H9 (cell line): ENCODE measurements around the gene NAPEPLD. TPM values are rescaled to one million over a fixed set of nuclear protein-coding genes. Genes with fewer than 3 reads are reported as not detected.

Experiments used
- DNase-seq: peaks from one replicate; pipeline ENCODE4 v3.0.0-alpha.2; 2017
- H2AFZ ChIP-seq: one replicate; pipeline ENCODE4 v1.6.1; 2013; ENCODE audit warnings: mild to moderate bottlenecking, low read length, control low read depth, moderate library complexity
- H2AK5ac ChIP-seq: 2 replicates; pipeline ENCODE4 v1.6.1; 2013; ENCODE audit warnings: low read length, control low read depth, mixed read lengths; ENCODE audit not compliant: insufficient read length
- H2BK120ac ChIP-seq: one replicate; pipeline ENCODE4 v1.6.1; 2013; ENCODE audit warnings: low read depth, mild to moderate bottlenecking, low read length, control low read depth, inconsistent platforms; ENCODE audit not compliant: poor library complexity, severe bottlenecking
- H2BK12ac ChIP-seq: 2 replicates; pipeline ENCODE4 v1.6.1; 2013; ENCODE audit warnings: low read length, control low read depth, mixed read lengths, low read depth; ENCODE audit not compliant: insufficient read length
- H2BK15ac ChIP-seq: 2 replicates; pipeline ENCODE4 v1.6.1; 2013; ENCODE audit warnings: low read depth, low read length, control low read depth
- H2BK20ac ChIP-seq: one replicate; pipeline ENCODE4 v1.6.1; 2013; ENCODE audit warnings: low read depth, mild to moderate bottlenecking, low read length, control low read depth, inconsistent platforms; ENCODE audit not compliant: poor library complexity, severe bottlenecking
- H2BK5ac ChIP-seq: 2 replicates; pipeline ENCODE4 v1.6.1; 2013; ENCODE audit warnings: low read length, control low read depth, mixed read lengths; ENCODE audit not compliant: insufficient read length
- H3K14ac ChIP-seq: 2 replicates; pipeline ENCODE4 v1.6.1; 2013; ENCODE audit warnings: low read length, control low read depth; ENCODE audit not compliant: insufficient read depth
- H3K18ac ChIP-seq: 2 replicates; pipeline ENCODE4 v1.6.1; 2013; ENCODE audit warnings: low read depth, mild to moderate bottlenecking, mixed read lengths, low read length, control low read depth; ENCODE audit not compliant: insufficient read length
- H3K23ac ChIP-seq: 2 replicates; pipeline ENCODE4 v1.6.1; 2013; ENCODE audit warnings: low read length, control low read depth, mixed read lengths, low read depth; ENCODE audit not compliant: insufficient read length
- H3K23me2 ChIP-seq: 2 replicates; pipeline ENCODE4 v1.6.1; 2013; ENCODE audit warnings: low read depth, mild to moderate bottlenecking, mixed read lengths, low read length, control low read depth; ENCODE audit not compliant: insufficient read length, poor library complexity, severe bottlenecking
- H3K27ac ChIP-seq: 2 replicates; pipeline ENCODE4 v1.5.1; 2013; ENCODE audit warnings: low read length, control low read depth, mixed read lengths, low read depth; ENCODE audit not compliant: insufficient read length
- H3K27me3 ChIP-seq: 2 replicates; pipeline ENCODE4 v1.6.1; 2013; ENCODE audit warnings: low read length, control low read depth, inconsistent platforms; ENCODE audit not compliant: insufficient read depth
- H3K4ac ChIP-seq: 2 replicates; pipeline ENCODE4 v1.6.1; 2013; ENCODE audit warnings: low read depth, mild to moderate bottlenecking, control low read depth, inconsistent platforms, low read length, moderate library complexity
- H3K4me1 ChIP-seq: 2 replicates; pipeline ENCODE4 v1.6.1; 2013; ENCODE audit warnings: low read length, control low read depth, inconsistent platforms; ENCODE audit not compliant: insufficient read depth
- H3K4me2 ChIP-seq: 2 replicates; pipeline ENCODE4 v1.6.1; 2013; ENCODE audit warnings: low read length, control low read depth, mixed read lengths; ENCODE audit not compliant: insufficient read length, insufficient read depth
- H3K56ac ChIP-seq: 2 replicates; pipeline ENCODE4 v1.6.1; 2013; ENCODE audit warnings: low read depth, mild to moderate bottlenecking, mixed read lengths, low read length, control low read depth; ENCODE audit not compliant: insufficient read length
- H3K79me1 ChIP-seq: 2 replicates; pipeline ENCODE4 v1.6.1; 2013; ENCODE audit warnings: low read depth, mild to moderate bottlenecking, moderate library complexity, low read length, control low read depth, inconsistent platforms; ENCODE audit not compliant: insufficient read depth, poor library complexity, severe bottlenecking
- H3K79me2 ChIP-seq: 2 replicates; pipeline ENCODE4 v1.6.1; 2013; ENCODE audit warnings: low read length, control low read depth, inconsistent platforms; ENCODE audit not compliant: insufficient read depth
- H3K9ac ChIP-seq: 2 replicates; pipeline ENCODE4 v1.6.1; 2013; ENCODE audit warnings: low read length, control low read depth, mixed read lengths; ENCODE audit not compliant: insufficient read length; ENCODE audit errors: extremely low read depth
- H3K9me3 ChIP-seq: one replicate; pipeline ENCODE4 v1.6.1; 2013; ENCODE audit warnings: low read depth, low read length, inconsistent platforms; ENCODE audit not compliant: control insufficient read depth
- H3T11ph ChIP-seq: one replicate; pipeline ENCODE4 v1.6.1; 2013; ENCODE audit warnings: mild to moderate bottlenecking, low read length, control low read depth, inconsistent platforms
- H4K20me1 ChIP-seq: one replicate; pipeline ENCODE4 v1.6.1; 2013; ENCODE audit not compliant: control insufficient read depth, insufficient read length, insufficient read depth
- H4K5ac ChIP-seq: 2 replicates; pipeline ENCODE4 v1.6.1; 2013; ENCODE audit warnings: low read depth, mild to moderate bottlenecking, mixed read lengths, low read length, control low read depth; ENCODE audit not compliant: insufficient read length
- H4K8ac ChIP-seq: replicated peaks from 2 replicates; pipeline ENCODE4 v1.6.1; 2013; ENCODE audit warnings: low read length, control low read depth, mixed read lengths, low read depth; ENCODE audit not compliant: insufficient read length
- H4K91ac ChIP-seq: 2 replicates; pipeline ENCODE4 v1.6.1; 2013; ENCODE audit warnings: low read depth, mild to moderate bottlenecking, moderate library complexity, mixed read lengths, low read length, control low read depth; ENCODE audit not compliant: insufficient read length
- H3K27ac Mint-ChIP-seq, 3 experiments: 2 replicates in 2 of 3; 3 replicates in 1 of 3; pipeline ENCODE4 v1.8.0; 2020 to 2021; ENCODE audit warnings: mixed read lengths in 3 of 3, mild to moderate bottlenecking in 1 of 3, moderate library complexity in 1 of 3
- H3K27me3 Mint-ChIP-seq: 2 replicates; pipeline ENCODE4 v1.8.0; 2021; ENCODE audit warnings: low read depth, mild to moderate bottlenecking, moderate library complexity, mixed read lengths
- H3K36me3 Mint-ChIP-seq, 3 experiments: 2 replicates in 2 of 3; 3 replicates in 1 of 3; pipeline ENCODE4 v1.8.0; 2020 to 2021; ENCODE audit warnings: low read depth in 3 of 3, mixed read lengths in 3 of 3; ENCODE audit not compliant: insufficient read depth in 1 of 3
- H3K4me1 Mint-ChIP-seq, 2 experiments: 2 replicates each; pipeline ENCODE4 v1.8.0; 2020; ENCODE audit warnings: mixed read lengths in 2 of 2
- H3K4me3 Mint-ChIP-seq, 2 experiments: 2 replicates in 1 of 2; 3 replicates in 1 of 2; pipeline ENCODE4 v1.8.0; 2020 to 2021; ENCODE audit warnings: mild to moderate bottlenecking in 2 of 2, mixed read lengths in 2 of 2, moderate library complexity in 1 of 2
- H3K9me3 Mint-ChIP-seq, 2 experiments: 2 replicates in 1 of 2; 3 replicates in 1 of 2; pipeline ENCODE4 v1.8.0; 2020; ENCODE audit warnings: mild to moderate bottlenecking in 2 of 2, mixed read lengths in 2 of 2, moderate library complexity in 1 of 2
- CTCF ChIP-seq: fragments of 200-600 bp; sonication (generic); conservative IDR thresholded peaks from 3 replicates; pipeline ENCODE4 v1.8.0; 2021; ENCODE audit warnings: antibody characterized with exemption, mild to moderate bottlenecking
- WGBS: extraction: QIAGEN DNeasy Blood & Tissue Kit; methylation state at CpG from one replicate; pipeline ENCODE4 v1.1.7; 2013; ENCODE audit warnings: missing lambda C conversion rate, low lambda C conversion rate, mixed read lengths; ENCODE audit not compliant: insufficient read length; ENCODE audit errors: extremely low coverage; 5-methylcytosine and 5-hydroxymethylcytosine counted together
- total RNA-seq: library from RNA; stranded (reverse); gene quantifications from 2 replicates; pipeline ENCODE4 v1.2.1, GENCODE V29; 2021

NAPEPLD gene
- total RNA-seq, 1 experiment from 2014 or later = 9.3 TPM

GRCh38 chr7:103114576-103115008, 34.3 kb downstream of the NAPEPLD start:
- peaks cover 20 to 27% (median 22%) of the 10 kb centered on the region in 3 experiments; a peak in 6 of 7 replicates for H3K36me3 Mint-ChIP-seq
- H3K4me2 ChIP-seq = no peak overlapping the region

More at GRCh38 chr7:103114576-103115008, 34.3 kb downstream of the NAPEPLD start:
- no peak overlapping the region for H2BK5ac ChIP-seq
- H3K27me3 Mint-ChIP-seq = no peaks in the 10 kb centered on the region
- H3K18ac ChIP-seq = no peak overlapping the region
- H3K23me2 ChIP-seq = no peaks in the 10 kb centered on the region
- H3K4me1 ChIP-seq = no peaks in the 10 kb centered on the region
- no peak overlapping the region for H2AK5ac ChIP-seq
- no peak overlapping the region for H4K91ac ChIP-seq
- no peak overlapping the region for H3K14ac ChIP-seq
- H3K79me1 ChIP-seq = no peaks in the 10 kb centered on the region
- H3T11ph ChIP-seq = no peak overlapping the region
- H3K27ac Mint-ChIP-seq = peak overlapping the region in 1 of 3 experiments; percentile 22; a peak in 2 of 7 replicates
- H3K4ac ChIP-seq = no peak overlapping the region
- H3K23ac ChIP-seq = no peak overlapping the region
- no peaks in the 10 kb centered on the region for H3K4me1 Mint-ChIP-seq
- H2BK15ac ChIP-seq = no peak overlapping the region
- WGBS = no CpG with 5 or more reads among the region's 1 CpG
- no peak overlapping the region for H3K4me3 Mint-ChIP-seq
- H4K20me1 ChIP-seq = no peaks in the 10 kb centered on the region
- H3K56ac ChIP-seq = no peak overlapping the region
- no peak overlapping the region for H3K27ac ChIP-seq
- H3K9me3 ChIP-seq = no peaks in the 10 kb centered on the region
- no peak overlapping the region for H2BK20ac ChIP-seq
- H4K5ac ChIP-seq = no peak overlapping the region
- DNase-seq = no peak
- H3K9me3 Mint-ChIP-seq = peaks cover 0 to 2% of the 10 kb centered on the region in 2 experiments; a peak in 1 of 5 replicates
- H3K79me2 ChIP-seq = no peaks in the 10 kb centered on the region
- no peak overlapping the region for H2AFZ ChIP-seq
- H4K8ac ChIP-seq = no peak overlapping the region
- H3K27me3 ChIP-seq = no peaks in the 10 kb centered on the region
- no peak overlapping the region for H2BK120ac ChIP-seq
- H2BK12ac ChIP-seq = no peak overlapping the region
- no peak for TF ChIP-seq CTCF
- H3K9ac ChIP-seq = no peak overlapping the region
